AG10803 (cell line): ENCODE data around the gene FAM107B.

Experiments used
- DNase-seq: peaks from one replicate; pipeline ENCODE4 v3.0.0; 2010; ENCODE audit warnings: low read depth
- H3K4me3 ChIP-seq: 2 replicates; pipeline ENCODE4 v1.5.1; 2011; ENCODE audit warnings: mild to moderate bottlenecking, low read length, control low read depth
- CTCF ChIP-seq: conservative IDR thresholded peaks from 2 replicates; pipeline ENCODE4 v1.5.1; 2011; ENCODE audit warnings: mild to moderate bottlenecking, low read length, control low read depth, inconsistent platforms

The FAM107B gene

GRCh38 chr10:14535457-14536130 is 239.1 kb downstream of the FAM107B start:
- no peak for DNase-seq
- no peak overlapping the region for H3K4me3 ChIP-seq
- no peak for TF ChIP-seq CTCF

- DNase-seq: no peak
- no peak for TF ChIP-seq CTCF
Observed at GRCh38 chr10:14534152-14534551, 240.5 kb downstream of the FAM107B start.

GRCh38 chr10:14533295-14533694 is 241.4 kb downstream of the FAM107B start:
- DNase-seq: no peak
- TF ChIP-seq CTCF: no peak
- H3K4me3 ChIP-seq: no peak overlapping the region

More at GRCh38 chr10:14534152-14534551, 240.5 kb downstream of the FAM107B start:
- no peak overlapping the region for H3K4me3 ChIP-seq

- DNase-seq: no peak
- TF ChIP-seq CTCF: no peak
Observed at GRCh38 chr10:14532473-14533251, 242.0 kb downstream of the FAM107B start.

GRCh38 chr10:14531974-14532373 is 242.7 kb downstream of the FAM107B start:
- H3K4me3 ChIP-seq: no peak overlapping the region
- DNase-seq: no peak
- TF ChIP-seq CTCF: no peak

More at GRCh38 chr10:14532473-14533251, 242.0 kb downstream of the FAM107B start:
- H3K4me3 ChIP-seq: no peak overlapping the region

- H3K4me3 ChIP-seq: no peak overlapping the region
- DNase-seq: no peak
- no peak for TF ChIP-seq CTCF
Observed at GRCh38 chr10:14530465-14530864, 244.2 kb downstream of the FAM107B start.

- no peak overlapping the region for H3K4me3 ChIP-seq
- no peak for TF ChIP-seq CTCF
- no peak for DNase-seq
Observed at GRCh38 chr10:14529351-14529750, 245.3 kb downstream of the FAM107B start.
